Keratinocyte (primary cell): ENCODE data around the gene ADAMTS17. TPM values are rescaled to one million over a fixed set of nuclear protein-coding genes. Genes with fewer than 3 reads are reported as not detected.

Source experiments
- DNase-seq: peaks from one replicate; pipeline ENCODE4 v3.0.0-alpha.2; 2011; ENCODE audit warnings: low read depth, missing footprints, low spot score
- FAIRE-seq: peaks from 2 replicates; lab custom pipeline; 2011; peaks lifted over from hg19 to GRCh38; lab: Jason Lieb, UNC
- H2AFZ ChIP-seq: 2 replicates; pipeline ENCODE4 v1.6.0; 2012; ENCODE audit warnings: low read length, control low read depth, inconsistent platforms; ENCODE audit not compliant: control insufficient read depth
- H3K27ac ChIP-seq: 2 replicates; pipeline ENCODE4 v1.5.1; 2011; ENCODE audit warnings: low read length; ENCODE audit not compliant: control insufficient read depth, insufficient read depth
- H3K27me3 ChIP-seq: 3 replicates; pipeline ENCODE4 v1.6.0; 2011; ENCODE audit warnings: low read length; ENCODE audit not compliant: control insufficient read depth, insufficient read depth; ENCODE audit errors: extremely low read depth
- H3K36me3 ChIP-seq, 2 experiments: 2 replicates in 1 of 2; 3 replicates in 1 of 2; pipeline ENCODE4 v1.5.1; 2011; ENCODE audit warnings: low read length in 2 of 2, mild to moderate bottlenecking in 1 of 2; ENCODE audit not compliant: control insufficient read depth in 2 of 2, insufficient read depth in 2 of 2; ENCODE audit errors: extremely low read depth in 1 of 2
- H3K4me1 ChIP-seq: 3 replicates; pipeline ENCODE4 v1.5.1; 2011; ENCODE audit warnings: low read length; ENCODE audit not compliant: control insufficient read depth, insufficient read depth; ENCODE audit errors: extremely low read depth
- H3K4me2 ChIP-seq: 3 replicates; pipeline ENCODE4 v1.6.0; 2011; ENCODE audit warnings: low read depth, low read length; ENCODE audit not compliant: control insufficient read depth, insufficient read depth; ENCODE audit errors: extremely low read depth
- H3K4me3 ChIP-seq, 3 experiments: fragments of 200-600 bp in 1 of 3; sonication (generic) in 1 of 3; 2 replicates in 2 of 3; 3 replicates in 1 of 3; pipeline ENCODE4 v1.5.1; 2011 to 2016; ENCODE audit warnings: low read length in 3 of 3, mild to moderate bottlenecking in 3 of 3, control low read depth in 2 of 3, inconsistent platforms in 1 of 3, low read depth in 1 of 3, mixed read lengths in 1 of 3, mixed run types in 1 of 3, moderate library complexity in 1 of 3; ENCODE audit not compliant: control insufficient read depth in 2 of 3, insufficient read depth in 2 of 3; ENCODE audit errors: extremely low read depth in 1 of 3
- H3K79me2 ChIP-seq: 2 replicates; pipeline ENCODE4 v1.6.0; 2012; ENCODE audit warnings: low read length; ENCODE audit not compliant: control insufficient read depth, insufficient read depth
- H3K9ac ChIP-seq: 3 replicates; pipeline ENCODE4 v1.6.0; 2011; ENCODE audit warnings: low read length; ENCODE audit not compliant: control insufficient read depth, insufficient read depth; ENCODE audit errors: extremely low read depth
- H3K9me1 ChIP-seq: 3 replicates; pipeline ENCODE4 v1.6.0; 2011; ENCODE audit warnings: low read length; ENCODE audit not compliant: control insufficient read depth, insufficient read depth; ENCODE audit errors: extremely low read depth
- H3K9me3 ChIP-seq: 2 replicates; pipeline ENCODE4 v1.5.1; 2012; ENCODE audit warnings: low read depth, low read length; ENCODE audit not compliant: control insufficient read depth
- H4K20me1 ChIP-seq: 3 replicates; pipeline ENCODE4 v1.6.0; 2011; ENCODE audit warnings: low read length; ENCODE audit not compliant: control insufficient read depth, insufficient read depth; ENCODE audit errors: extremely low read depth
- EZH2 ChIP-seq: IDR thresholded peaks from one replicate; pipeline ENCODE4 v1.6.1; 2012; ENCODE audit warnings: inconsistent platforms, mild to moderate bottlenecking, low read length, moderate library complexity
- dilution Hi-C: fragments of 300-500 bp; cut with MboI; formaldehyde crosslinking; loops from one replicate; pipeline ENCODE4 v1.7.0; 2020; ENCODE audit warnings: low sequenced_read_pairs; ENCODE audit not compliant: extremely low pct_ligation_motif_present
- polyA plus RNA-seq, 5 experiments: library from polyadenylated mRNA; depleted of rRNA in 3 of 5; stranded (reverse) in 3 of 5; stranded (forward) in 1 of 5; unstranded in 1 of 5; fragments of >200 nt; gene quantifications; 1 replicate in 1 of 5; 2 replicates in 3 of 5; 3 replicates in 1 of 5; pipeline versions ENCODE4 v1.2.1 to v1.2.3, GENCODE V29; 2011 to 2012; ENCODE audit warnings: missing spikeins in 2 of 5, low read depth in 1 of 5, low replicate concordance in 1 of 5
- TF ChIP-seq, protein P1 (sequence below), 3 experiments: IDR thresholded peaks in 1 of 3; conservative IDR thresholded peaks in 1 of 3; optimal IDR thresholded peaks in 1 of 3; 2 replicates in 2 of 3; 3 replicates in 1 of 3; pipeline versions ENCODE3 to v1.5.1; 2011; ENCODE audit warnings: low read length in 3 of 3, mild to moderate bottlenecking in 3 of 3, moderate library complexity in 2 of 3, control low read depth in 1 of 3, inconsistent platforms in 1 of 3; ENCODE audit not compliant: insufficient read depth in 2 of 3; ENCODE audit errors: extremely low read depth in 1 of 3

Gene ADAMTS17
- polyA plus RNA-seq, 1 donor (not counting 4 experiments of a cell fraction or from before 2014, with no cell fraction given) = 0.18 TPM

DNA sequence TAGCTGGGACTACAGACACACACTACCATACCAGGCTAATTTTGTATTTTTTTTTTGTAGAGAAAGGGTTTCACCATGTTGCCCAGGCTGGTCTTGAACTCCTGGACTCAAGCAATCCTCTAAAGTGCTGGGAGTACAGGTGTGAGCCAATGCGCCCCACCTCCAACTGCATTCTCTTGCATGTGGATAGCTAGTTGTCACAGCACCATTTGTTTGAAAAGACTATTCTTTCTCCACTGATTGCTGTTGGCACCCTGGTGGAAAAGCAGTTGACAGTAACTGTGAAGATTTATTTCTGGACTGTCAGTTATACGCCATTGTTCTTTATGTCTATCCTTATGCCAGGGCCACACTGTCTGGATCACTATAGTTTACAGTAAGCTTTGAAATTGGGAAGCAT is 303.9 kb downstream of the ADAMTS17 start:
- Histone ChIP-seq H3K27ac (no peak overlapping the region), H3K4me3 (no peak overlapping the region), H3K4me1 (peaks cover 10% of the 10 kb centered on the region), H3K9me1 (no peaks in the 10 kb centered on the region), H3K36me3 (no peaks in the 10 kb centered on the region), H3K9me3 (no peaks in the 10 kb centered on the region), H3K4me2 (no peak overlapping the region), H3K27me3 (no peaks in the 10 kb centered on the region), H4K20me1 (no peaks in the 10 kb centered on the region), H3K9ac (no peak overlapping the region), H3K79me2 (no peaks in the 10 kb centered on the region), H2AFZ (no peak overlapping the region)
- TF ChIP-seq, protein P1, sequence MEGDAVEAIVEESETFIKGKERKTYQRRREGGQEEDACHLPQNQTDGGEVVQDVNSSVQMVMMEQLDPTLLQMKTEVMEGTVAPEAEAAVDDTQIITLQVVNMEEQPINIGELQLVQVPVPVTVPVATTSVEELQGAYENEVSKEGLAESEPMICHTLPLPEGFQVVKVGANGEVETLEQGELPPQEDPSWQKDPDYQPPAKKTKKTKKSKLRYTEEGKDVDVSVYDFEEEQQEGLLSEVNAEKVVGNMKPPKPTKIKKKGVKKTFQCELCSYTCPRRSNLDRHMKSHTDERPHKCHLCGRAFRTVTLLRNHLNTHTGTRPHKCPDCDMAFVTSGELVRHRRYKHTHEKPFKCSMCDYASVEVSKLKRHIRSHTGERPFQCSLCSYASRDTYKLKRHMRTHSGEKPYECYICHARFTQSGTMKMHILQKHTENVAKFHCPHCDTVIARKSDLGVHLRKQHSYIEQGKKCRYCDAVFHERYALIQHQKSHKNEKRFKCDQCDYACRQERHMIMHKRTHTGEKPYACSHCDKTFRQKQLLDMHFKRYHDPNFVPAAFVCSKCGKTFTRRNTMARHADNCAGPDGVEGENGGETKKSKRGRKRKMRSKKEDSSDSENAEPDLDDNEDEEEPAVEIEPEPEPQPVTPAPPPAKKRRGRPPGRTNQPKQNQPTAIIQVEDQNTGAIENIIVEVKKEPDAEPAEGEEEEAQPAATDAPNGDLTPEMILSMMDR (optimal IDR thresholded peaks at IDR 0.05 in 1 of 3, IDR thresholded peaks at IDR 0.05 in 1 of 3, conservative IDR thresholded peaks at IDR 0.05 in 1 of 3; ENCODE audit: extremely low read depth in 1 of 3, insufficient read depth in 2 of 3, low read length in 3 of 3) = no peak
- TF ChIP-seq EZH2 = no peak
- dilution Hi-C loops = no loop called here
- no peak for DNase-seq
- no peak for FAIRE-seq

DNA sequence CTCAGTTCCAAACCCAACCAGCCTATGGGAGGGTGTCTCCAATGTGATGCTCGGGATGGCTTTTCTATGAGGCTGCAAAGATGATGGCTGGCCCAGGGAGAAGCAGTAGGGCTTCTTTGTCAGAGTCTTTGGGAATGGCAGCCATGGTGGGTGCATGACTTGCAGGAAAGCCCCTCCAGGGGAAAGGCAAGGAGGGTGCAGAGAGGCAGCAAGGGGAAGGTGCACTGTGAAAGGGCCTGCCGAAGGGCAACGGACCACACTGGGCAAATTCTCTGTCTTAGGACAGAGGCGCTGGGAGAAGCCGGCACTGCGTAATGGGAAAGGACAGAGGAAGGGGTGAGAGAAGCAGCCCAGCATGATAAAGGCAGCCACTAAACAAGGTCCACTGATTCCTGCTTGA is 305.8 kb downstream of the ADAMTS17 start:
- FAIRE-seq (no peak), DNase-seq (no peak)
- Histone ChIP-seq H3K4me1 (peaks cover 6% of the 10 kb centered on the region), H3K9me3 (no peaks in the 10 kb centered on the region), H3K27me3 (no peaks in the 10 kb centered on the region), H2AFZ (no peak overlapping the region), H4K20me1 (no peaks in the 10 kb centered on the region), H3K79me2 (no peaks in the 10 kb centered on the region), H3K4me2 (no peak overlapping the region), H3K9ac (no peak overlapping the region), H3K27ac (no peak overlapping the region), H3K36me3 (no peaks in the 10 kb centered on the region), H3K4me3 (no peak overlapping the region), H3K9me1 (no peaks in the 10 kb centered on the region)
- dilution Hi-C loops = no loop called here
- TF ChIP-seq, protein P1 (optimal IDR thresholded peaks at IDR 0.05 in 1 of 3, IDR thresholded peaks at IDR 0.05 in 1 of 3, conservative IDR thresholded peaks at IDR 0.05 in 1 of 3; ENCODE audit: extremely low read depth in 1 of 3, insufficient read depth in 2 of 3, low read length in 3 of 3) = no peak
- TF ChIP-seq EZH2 = no peak
